ENCODE data around the gene DNAJB14.
"Not testable (repeated sequence)": the region's sequence is repeated elsewhere in the genome, so short reads cannot be mapped to it uniquely, and the experiment has no call there.

DNAJB14 gene

GRCh38 chr4:99946356-99947189 lies at the start of gene DNAJB14:
TSS of gene DNAJB14 (minus strand) at chr4:99946618. CDS start at chr4:99946571, 47 bp downstream.
- peak; percentile 80 for DNase-seq (ENCODE audit: low read depth)

GRCh38 chr4:99991741-99992140 lies 45.3 kb upstream of the DNAJB14 start:
- DNase-seq (ENCODE audit: low read depth) = no peak

GRCh38 chr4:99987681-99988080 lies 41.3 kb upstream of the DNAJB14 start:
- DNase-seq (ENCODE audit: low read depth) = no peak

- no peak for DNase-seq (ENCODE audit: low read depth)
These were observed 40.4 kb upstream of the DNAJB14 start for GRCh38 chr4:99986792-99987191.

GRCh38 chr4:99983289-99983943 lies 37.0 kb upstream of the DNAJB14 start:
- no peak for DNase-seq (ENCODE audit: low read depth)

- DNase-seq (ENCODE audit: low read depth) = peak; percentile 86
These were observed 33.5 kb upstream of the DNAJB14 start for GRCh38 chr4:99979872-99980271.

GRCh38 chr4:99971453-99972111 lies 25.2 kb upstream of the DNAJB14 start:
- no peak for DNase-seq (ENCODE audit: low read depth)

GRCh38 chr4:99968330-99968729 lies 21.9 kb upstream of the DNAJB14 start:
- DNase-seq (ENCODE audit: low read depth) = peak; percentile 87

- DNase-seq (ENCODE audit: low read depth) = peak; percentile 57
These were observed 20.3 kb upstream of the DNAJB14 start for GRCh38 chr4:99966692-99967091.

- DNase-seq (ENCODE audit: low read depth) = peak; percentile 16
These were observed 19.4 kb upstream of the DNAJB14 start for GRCh38 chr4:99965674-99966350.

- no peak for DNase-seq (ENCODE audit: low read depth)
These were observed 18.8 kb upstream of the DNAJB14 start for GRCh38 chr4:99965173-99965572.

GRCh38 chr4:99961711-99962110 lies 15.3 kb upstream of the DNAJB14 start:
- DNase-seq (ENCODE audit: low read depth) = no peak

- peak; percentile 25 for DNase-seq (ENCODE audit: low read depth)
These were observed 14.2 kb upstream of the DNAJB14 start for GRCh38 chr4:99960648-99961047.

GRCh38 chr4:99958207-99958606 lies 11.8 kb upstream of the DNAJB14 start:
- not testable (repeated sequence) for DNase-seq (ENCODE audit: low read depth)

- DNase-seq (ENCODE audit: low read depth) = no peak
These were observed 4.5 kb upstream of the DNAJB14 start for GRCh38 chr4:99950913-99951254.

- peak; percentile 99 for DNase-seq (ENCODE audit: low read depth)
These were observed 3.8 kb upstream of the DNAJB14 start, which contains the start of gene H2AZ1 for GRCh38 chr4:99949999-99950912. TSS of gene H2AZ1 (minus strand) at chr4:99950275. CDS start at chr4:99950170, 105 bp downstream.

- peak; percentile 95 for DNase-seq (ENCODE audit: low read depth)
These were observed 2.9 kb upstream of the DNAJB14 start for GRCh38 chr4:99949034-99949998.

GRCh38 chr4:99947608-99948007 lies 1.2 kb upstream of the DNAJB14 start:
- peak; percentile 26 for DNase-seq (ENCODE audit: low read depth)

GRCh38 chr4:99947190-99947578 lies 766 bp upstream of the DNAJB14 start:
- no peak for DNase-seq (ENCODE audit: low read depth)
